ENCODE data around the gene CDKL5. TPM values are rescaled to one million over a fixed set of nuclear protein-coding genes. Genes with fewer than 3 reads are reported as not detected.
A peak's percentile ranks its signal among the peaks of the same experiment; 100 is the strongest.

The CDKL5 gene
- total RNA-seq, 6 donors from 2014 or later, result 17.8 to 47.1 (median 23.4) TPM

DNA sequence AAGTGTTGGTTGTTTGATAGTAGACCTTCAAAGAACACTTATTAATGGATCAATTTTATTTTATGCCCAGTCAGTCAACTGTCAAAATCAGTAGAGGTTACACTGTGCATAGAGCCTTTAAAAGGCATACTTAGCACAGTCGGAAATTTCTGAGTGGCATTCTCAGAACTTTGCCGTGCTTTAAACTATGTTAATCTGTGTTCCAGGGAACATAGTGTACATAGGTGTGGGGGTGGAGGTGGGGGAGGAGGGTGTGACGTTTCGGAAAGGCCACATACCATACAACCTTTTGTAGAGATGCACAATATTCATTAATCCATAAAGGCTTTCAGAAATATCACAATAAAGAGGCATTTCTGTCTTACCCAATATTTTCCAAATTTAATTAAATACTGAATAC is 170.7 kb downstream of the CDKL5 start:
- Histone ChIP-seq H3K4me1 (no peaks in the 10 kb centered on the region), H3K9me3 (no peaks in the 10 kb centered on the region), H3K36me3 (peaks cover 0 to 8% (median 0%) of the 10 kb centered on the region in 4 donors), H3K4me3 (no peak overlapping the region), H3K27me3 (no peaks in the 10 kb centered on the region), H3K27ac (peak overlapping the region in 1 of 4 donors; percentile 39)
- DNase-seq (peak in 1 of 2 donors; percentile 58), ATAC-seq (ENCODE audit: low FRiP score in 2 of 2) (peak in 1 of 2 donors; percentile 87)
- TF ChIP-seq POLR2A (IDR thresholded peaks at IDR 0.05) (no peak), EP300 (IDR thresholded peaks at IDR 0.05) (peak in 2 of 4 donors; percentile 57 to 87)
- WGBS, 2 donors, result 70 to 72% methylated on average over 4 of the region's 4 CpGs

DNA sequence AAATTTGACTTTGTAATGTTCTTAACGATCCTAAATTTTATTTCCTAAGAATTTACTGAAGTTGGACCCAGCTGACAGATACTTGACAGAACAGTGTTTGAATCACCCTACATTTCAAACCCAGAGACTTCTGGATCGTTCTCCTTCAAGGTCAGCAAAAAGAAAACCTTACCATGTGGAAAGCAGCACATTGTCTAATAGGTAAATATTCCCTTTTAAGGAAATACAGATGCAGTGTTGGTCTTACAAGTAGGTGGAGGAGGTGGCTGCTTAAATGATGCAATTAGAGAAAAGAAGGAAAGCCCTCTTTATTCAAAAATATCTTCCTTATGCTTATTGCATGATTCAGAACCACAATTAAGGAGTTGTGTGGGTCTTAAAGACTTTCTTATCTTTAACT is 173.0 kb downstream of the CDKL5 start:
- DNase-seq (no peak), ATAC-seq (ENCODE audit: low FRiP score in 2 of 2) (no peak)
- Histone ChIP-seq H3K9me3 (no peaks in the 10 kb centered on the region), H3K4me1 (no peaks in the 10 kb centered on the region), H3K36me3 (peaks cover 0 to 8% (median 0%) of the 10 kb centered on the region in 4 donors), H3K4me3 (no peak overlapping the region), H3K27ac (no peak overlapping the region), H3K27me3 (no peaks in the 10 kb centered on the region)
- TF ChIP-seq, protein P1, sequence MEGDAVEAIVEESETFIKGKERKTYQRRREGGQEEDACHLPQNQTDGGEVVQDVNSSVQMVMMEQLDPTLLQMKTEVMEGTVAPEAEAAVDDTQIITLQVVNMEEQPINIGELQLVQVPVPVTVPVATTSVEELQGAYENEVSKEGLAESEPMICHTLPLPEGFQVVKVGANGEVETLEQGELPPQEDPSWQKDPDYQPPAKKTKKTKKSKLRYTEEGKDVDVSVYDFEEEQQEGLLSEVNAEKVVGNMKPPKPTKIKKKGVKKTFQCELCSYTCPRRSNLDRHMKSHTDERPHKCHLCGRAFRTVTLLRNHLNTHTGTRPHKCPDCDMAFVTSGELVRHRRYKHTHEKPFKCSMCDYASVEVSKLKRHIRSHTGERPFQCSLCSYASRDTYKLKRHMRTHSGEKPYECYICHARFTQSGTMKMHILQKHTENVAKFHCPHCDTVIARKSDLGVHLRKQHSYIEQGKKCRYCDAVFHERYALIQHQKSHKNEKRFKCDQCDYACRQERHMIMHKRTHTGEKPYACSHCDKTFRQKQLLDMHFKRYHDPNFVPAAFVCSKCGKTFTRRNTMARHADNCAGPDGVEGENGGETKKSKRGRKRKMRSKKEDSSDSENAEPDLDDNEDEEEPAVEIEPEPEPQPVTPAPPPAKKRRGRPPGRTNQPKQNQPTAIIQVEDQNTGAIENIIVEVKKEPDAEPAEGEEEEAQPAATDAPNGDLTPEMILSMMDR (IDR thresholded peaks at IDR 0.05), result no peak
- TF ChIP-seq EP300 (IDR thresholded peaks at IDR 0.05) (no peak), POLR2A (IDR thresholded peaks at IDR 0.05) (no peak), POLR2AphosphoS5 (IDR thresholded peaks at IDR 0.05) (no peak)
- WGBS, 2 donors, result 77 to 87% methylated on average over 2 of the region's 2 CpGs

DNA sequence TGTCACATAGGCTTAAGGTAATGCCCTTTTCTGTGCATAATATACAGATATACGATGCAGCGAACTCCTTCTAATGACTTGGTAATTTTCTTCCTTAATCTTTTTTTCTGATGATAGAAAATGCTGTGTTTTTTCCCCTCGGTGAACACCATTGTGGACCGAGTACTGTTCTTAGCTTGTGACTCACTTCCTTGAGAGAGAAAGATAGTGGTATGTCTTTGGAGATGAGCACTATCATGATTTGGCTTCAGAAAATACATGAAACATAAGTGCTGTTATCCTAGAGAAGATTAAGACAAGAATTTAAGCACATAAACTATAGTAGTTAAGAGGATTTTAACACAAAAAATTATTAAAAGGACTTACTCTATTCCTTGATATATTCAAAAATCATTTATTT is 182.6 kb downstream of the CDKL5 start:
- H3K36me3 ChIP-seq, result peaks cover 0 to 12% (median 4%) of the 10 kb centered on the region in 4 donors
- no peak for DNase-seq
- H3K27ac ChIP-seq, result no peak overlapping the region
- no peaks in the 10 kb centered on the region for H3K27me3 ChIP-seq
- no peaks in the 10 kb centered on the region for H3K9me3 ChIP-seq
- ATAC-seq (ENCODE audit: low FRiP score in 2 of 2), result no peak
- 88 to 89% methylated on average over 4 of the region's 4 CpGs for WGBS, 2 donors
- TF ChIP-seq POLR2AphosphoS5 (IDR thresholded peaks at IDR 0.05) (no peak), EP300 (IDR thresholded peaks at IDR 0.05) (no peak), POLR2A (IDR thresholded peaks at IDR 0.05) (no peak)
- TF ChIP-seq, protein P1 (IDR thresholded peaks at IDR 0.05), result no peak
- no peaks in the 10 kb centered on the region for H3K4me1 ChIP-seq
- no peak overlapping the region for H3K4me3 ChIP-seq

DNA sequence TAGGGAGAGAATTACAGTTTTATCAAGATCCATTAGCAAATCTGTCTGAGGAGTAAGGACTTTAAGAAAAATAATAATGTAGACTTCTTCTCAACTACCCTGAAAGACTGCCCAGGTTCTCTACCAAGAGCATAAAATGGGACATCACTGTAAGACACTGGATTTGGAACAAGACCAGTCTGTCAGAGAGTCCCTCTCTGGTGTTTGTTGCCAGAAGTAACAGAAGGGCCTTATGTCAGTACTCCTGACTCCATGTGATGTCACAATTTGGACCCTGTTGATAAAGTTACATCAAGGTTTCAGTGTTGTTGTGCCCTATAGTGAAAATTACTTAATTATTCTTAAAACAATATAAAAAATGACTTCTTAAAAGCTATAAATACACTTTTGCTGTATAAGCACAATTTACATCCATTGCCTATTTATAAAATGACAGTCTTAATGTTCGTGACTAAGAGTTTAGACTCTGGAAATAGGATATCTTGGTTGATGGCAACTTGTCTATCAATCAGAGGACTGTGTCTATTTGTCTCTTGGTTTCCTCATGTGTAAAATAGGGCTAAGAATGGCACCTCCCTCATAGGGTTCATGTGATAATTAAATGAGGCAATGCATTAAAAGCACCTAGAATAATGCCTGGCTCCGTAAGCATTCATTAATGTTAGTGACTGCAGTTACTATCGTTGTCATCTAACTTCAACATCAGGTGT is 188.7 kb downstream of the CDKL5 start:
- H3K27ac ChIP-seq, result no peak overlapping the region
- no peak for DNase-seq
- no peak for TF ChIP-seq POLR2A (IDR thresholded peaks at IDR 0.05)
- TF ChIP-seq EP300 (IDR thresholded peaks at IDR 0.05), result no peak
- TF ChIP-seq, protein P1 (IDR thresholded peaks at IDR 0.05), result no peak
- TF ChIP-seq POLR2AphosphoS5 (IDR thresholded peaks at IDR 0.05), result no peak
- H3K4me1 ChIP-seq, result no peaks in the 10 kb centered on the region
- no peak overlapping the region for H3K4me3 ChIP-seq
- WGBS, 2 donors, result 80 to 94% methylated on average over 3 of the region's 3 CpGs
- peaks cover 0 to 7% (median 3%) of the 10 kb centered on the region in 4 donors for H3K36me3 ChIP-seq
- no peaks in the 10 kb centered on the region for H3K9me3 ChIP-seq
- H3K27me3 ChIP-seq, result no peaks in the 10 kb centered on the region
- ATAC-seq (ENCODE audit: low FRiP score in 2 of 2), result no peak

DNA sequence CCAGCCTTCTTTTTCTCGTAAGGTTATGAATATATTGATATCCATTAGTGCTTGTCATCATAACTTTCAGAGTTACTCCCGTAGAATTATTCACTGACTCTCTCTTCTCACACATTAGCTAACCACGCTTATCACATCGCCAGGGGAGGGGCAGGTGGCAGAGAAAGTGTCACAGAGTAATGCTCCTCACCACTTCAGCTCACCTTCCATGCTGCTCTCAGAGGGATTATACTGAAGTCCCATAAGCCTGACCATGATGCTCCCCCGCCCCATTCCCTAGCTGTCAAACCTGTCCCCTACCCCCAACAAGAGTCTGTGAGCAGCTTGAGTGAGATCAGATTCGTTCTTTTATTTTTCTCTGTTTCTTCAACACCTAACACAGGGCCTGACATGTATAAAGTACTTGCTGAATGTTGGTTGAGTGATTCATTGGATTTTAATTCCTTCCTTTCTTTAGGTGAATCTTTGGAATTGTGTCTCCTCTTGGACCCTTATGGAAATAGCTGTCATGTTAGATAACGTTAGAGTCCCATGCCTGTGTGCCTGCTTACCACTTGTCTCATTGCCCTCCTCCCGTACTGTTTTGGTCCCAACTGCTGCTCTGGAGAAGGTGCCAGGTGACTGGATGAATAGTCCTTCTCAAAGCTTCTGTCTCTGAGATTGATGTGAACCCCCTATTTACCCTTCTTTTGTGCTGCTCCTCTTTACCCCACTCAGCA is 191.4 kb downstream of the CDKL5 start:
- Histone ChIP-seq H3K36me3 (no peaks in the 10 kb centered on the region), H3K4me1 (no peaks in the 10 kb centered on the region), H3K27ac (no peak overlapping the region), H3K9me3 (no peaks in the 10 kb centered on the region), H3K27me3 (no peaks in the 10 kb centered on the region), H3K4me3 (no peak overlapping the region)
- 79 to 86% methylated on average over 8 of the region's 8 CpGs for WGBS, 2 donors
- no peak for TF ChIP-seq POLR2AphosphoS5 (IDR thresholded peaks at IDR 0.05)
- TF ChIP-seq, protein P1 (IDR thresholded peaks at IDR 0.05), result no peak
- TF ChIP-seq POLR2A (IDR thresholded peaks at IDR 0.05), result no peak
- no peak for TF ChIP-seq EP300 (IDR thresholded peaks at IDR 0.05)
- DNase-seq (no peak), ATAC-seq (ENCODE audit: low FRiP score in 2 of 2) (peak in 1 of 2 donors; percentile 19)

Data from upper lobe of left lung (tissue), 6 donors.